Superior temporal gyrus (tissue), 1 donor: ENCODE results near the gene PRPS1.
"Not testable (repeated sequence)": the region's sequence is repeated elsewhere in the genome, so short reads cannot be mapped to it uniquely, and the experiment has no call there.

Experiments used
- DNase-seq: peaks from one replicate; pipeline ENCODE4 v3.0.0-alpha.2; 2016; ENCODE audit errors: extremely low spot score

The PRPS1 gene

GRCh38 chrX:107627838-107628661 is at the start of gene PRPS1:
Gene PRPS1 (plus strand): TSS chrX:107628510. CDS start chrX:107628629, 119 bp downstream.
- DNase-seq, result peak; percentile 86

- DNase-seq, result no peak
Observed at GRCh38 chrX:107579956-107580355, 48.4 kb upstream of the PRPS1 start.

DNA sequence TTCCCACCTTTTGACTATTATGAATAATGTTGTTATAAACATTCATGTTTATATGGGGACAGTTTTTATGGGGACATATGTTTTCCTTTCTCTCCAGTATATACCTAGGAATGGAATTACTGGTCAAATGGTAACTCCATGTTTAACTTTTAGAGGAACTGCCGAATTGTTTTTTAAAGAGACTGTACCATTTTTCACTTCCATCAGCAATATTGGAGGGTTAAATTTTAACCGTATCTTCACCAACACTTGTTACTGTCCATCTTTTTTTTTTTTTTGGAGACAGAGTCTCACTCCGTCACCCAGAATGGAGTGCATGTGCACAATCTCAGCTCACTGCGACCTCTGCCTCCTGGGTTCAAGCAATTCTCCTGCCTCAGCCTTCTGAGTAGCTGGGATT is 46.4 kb upstream of the PRPS1 start:
- no peak for DNase-seq

- no peak for DNase-seq
Observed at GRCh38 chrX:107589243-107589642, 39.1 kb upstream of the PRPS1 start.

GRCh38 chrX:107596651-107597050 is 31.7 kb upstream of the PRPS1 start:
- DNase-seq, result no peak

DNA sequence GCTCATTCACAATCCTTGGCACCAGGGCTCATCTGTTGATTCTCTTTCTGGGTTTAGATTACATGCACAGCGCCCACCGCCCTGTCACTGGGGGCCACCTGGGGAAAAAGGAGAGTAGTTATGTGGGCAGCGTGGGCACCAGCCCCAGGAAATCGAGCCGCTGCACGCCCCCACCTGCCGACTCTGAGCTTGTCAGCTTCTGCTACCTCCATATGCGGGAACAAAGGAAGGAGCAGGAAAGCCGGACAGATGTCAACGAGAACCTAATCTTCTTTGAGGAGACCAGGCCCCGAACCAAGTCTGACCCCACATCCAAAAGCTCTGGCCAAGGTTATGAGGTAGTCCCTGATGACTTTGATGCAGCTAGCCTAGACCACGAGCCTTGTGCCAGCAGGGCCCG is 31.0 kb upstream of the PRPS1 start:
- no peak for DNase-seq

GRCh38 chrX:107597791-107598190 is 30.5 kb upstream of the PRPS1 start:
- no peak for DNase-seq

- DNase-seq, result no peak
Observed at GRCh38 chrX:107599450-107599861, 28.9 kb upstream of the PRPS1 start.

GRCh38 chrX:107600366-107600765 is 27.9 kb upstream of the PRPS1 start:
- no peak for DNase-seq

DNA sequence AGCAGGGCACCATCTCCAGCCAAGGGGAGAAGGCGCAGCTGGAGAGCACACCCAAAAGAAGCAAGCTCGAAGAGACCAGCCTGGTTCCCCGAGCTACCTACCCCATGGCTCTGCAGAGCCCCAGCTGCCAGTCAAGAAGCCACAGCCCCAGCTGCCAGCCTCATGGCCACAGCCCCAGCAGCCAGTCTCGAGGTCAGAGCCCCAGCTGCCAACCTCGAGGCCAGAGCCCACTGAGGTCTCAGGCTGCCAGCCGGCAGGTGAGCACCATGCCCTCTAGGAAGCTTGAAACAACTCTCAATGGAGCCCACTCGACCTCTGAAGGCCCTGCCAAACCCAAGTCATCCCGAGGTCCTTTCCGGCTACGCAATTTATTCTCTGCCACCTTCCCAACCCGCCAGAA is 27.0 kb upstream of the PRPS1 start:
- DNase-seq, result no peak

DNA sequence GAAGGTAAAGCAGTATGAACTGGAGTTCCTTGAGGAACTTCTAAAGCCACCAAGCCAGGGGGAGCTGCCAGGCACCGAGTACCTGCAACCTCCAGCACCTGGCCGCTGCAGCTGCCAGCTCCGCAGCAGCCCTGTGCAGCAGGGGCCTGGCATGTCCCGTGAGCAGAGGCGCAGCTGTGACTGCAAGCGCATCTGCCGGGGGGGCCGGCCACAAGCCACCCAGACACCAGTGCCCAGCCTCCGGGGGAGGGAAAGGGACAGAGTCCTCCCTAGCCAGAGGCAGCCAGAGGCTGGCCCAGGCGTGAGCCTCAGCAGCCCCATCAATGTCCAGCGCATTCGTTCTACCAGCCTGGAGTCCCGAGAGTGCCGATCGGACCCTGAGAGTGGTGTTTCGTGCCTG is 26.6 kb upstream of the PRPS1 start:
- DNase-seq, result no peak

DNA sequence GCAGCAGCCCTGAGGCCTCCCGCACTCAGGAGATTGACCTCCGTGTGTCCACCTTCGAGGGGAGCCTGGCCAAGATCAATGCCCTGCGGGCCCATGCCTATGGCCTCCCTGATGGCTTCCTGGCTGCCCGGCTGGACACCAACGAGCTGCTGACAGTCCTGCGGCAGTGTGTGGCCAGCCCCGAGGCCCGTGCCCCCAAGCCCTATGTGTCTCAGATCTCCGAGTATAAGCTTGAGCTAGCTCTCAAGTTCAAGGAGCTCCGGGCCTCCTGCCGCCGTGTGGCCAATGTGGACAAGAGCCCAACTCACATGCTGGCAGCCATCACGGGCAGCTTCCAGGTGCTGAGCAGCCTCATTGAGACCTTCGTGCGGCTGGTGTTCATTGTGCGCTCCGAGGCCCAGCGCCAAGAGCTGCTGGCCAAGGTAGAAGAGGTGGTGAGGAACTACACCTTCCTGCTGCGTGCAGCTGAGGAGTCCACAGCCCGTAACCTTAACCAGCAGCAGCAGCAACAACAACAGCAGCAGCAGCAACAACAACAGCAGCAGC is 25.5 kb upstream of the PRPS1 start:
- DNase-seq, result no peak

GRCh38 chrX:107603429-107604159 is 24.7 kb upstream of the PRPS1 start:
- DNase-seq, result no peak

DNA sequence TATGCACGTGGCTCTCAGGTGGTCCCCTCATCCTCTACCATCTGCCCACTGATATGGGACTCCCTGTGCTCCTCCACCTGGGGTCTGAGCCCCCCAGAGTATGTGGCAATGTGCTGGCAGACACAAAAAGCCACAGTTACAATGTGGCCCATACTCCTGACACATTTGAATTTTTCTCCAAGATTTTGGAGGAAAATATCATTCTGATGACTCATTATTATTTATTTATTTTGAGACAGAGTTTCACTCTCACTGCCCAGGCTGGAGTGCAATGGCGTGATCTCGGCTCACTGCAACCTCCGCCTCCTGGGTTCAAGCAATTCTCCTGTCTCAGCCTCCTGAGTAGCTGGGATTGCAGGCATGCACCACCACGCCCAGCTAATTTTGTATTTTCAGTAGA is 19.2 kb upstream of the PRPS1 start:
- not testable (repeated sequence) for DNase-seq

DNA sequence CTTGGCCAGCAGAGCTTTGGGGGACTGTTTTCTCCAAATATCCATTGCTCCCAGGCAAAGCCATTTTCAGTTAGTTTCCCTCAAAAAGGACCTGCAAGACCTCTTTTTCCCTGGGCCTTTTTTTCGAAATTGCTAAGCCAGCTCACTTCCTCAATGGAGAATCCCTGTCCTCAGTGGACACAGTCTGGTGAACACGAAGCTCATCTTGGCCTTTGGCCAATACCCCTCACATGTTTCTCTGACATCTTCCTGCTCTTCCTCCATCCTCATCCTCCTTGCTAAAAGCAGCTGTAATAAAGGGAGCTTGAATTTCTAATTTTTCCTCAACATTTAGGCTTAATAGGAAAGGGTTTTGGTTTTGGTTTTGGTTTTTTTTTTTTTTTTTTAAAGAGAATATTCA is 17.6 kb upstream of the PRPS1 start:
- no peak for DNase-seq

DNA sequence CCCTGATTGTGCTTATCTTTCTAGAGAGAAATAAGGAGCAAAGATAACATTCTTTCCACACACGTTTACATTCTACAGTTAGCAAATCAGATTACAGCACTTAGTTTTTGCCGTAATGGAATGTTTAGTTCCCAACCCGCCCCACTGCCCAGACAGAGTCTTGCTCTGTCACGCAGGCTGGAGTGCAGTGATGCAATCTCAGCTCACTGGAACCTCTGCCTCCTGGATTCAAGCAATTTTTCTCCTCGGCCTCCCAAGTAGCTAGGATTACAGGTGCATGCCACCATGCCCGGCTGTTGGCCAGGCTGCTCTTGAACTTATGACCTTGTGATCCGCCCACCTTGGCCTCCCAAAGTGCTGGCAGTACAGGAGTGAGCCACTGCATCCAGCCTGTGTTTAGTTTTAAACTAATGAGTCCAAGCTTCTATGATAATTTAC is 8.4 kb upstream of the PRPS1 start:
- no peak for DNase-seq

- no peak for DNase-seq
Observed at GRCh38 chrX:107624893-107625292, 3.4 kb upstream of the PRPS1 start.

GRCh38 chrX:107625739-107626138 is 2.6 kb upstream of the PRPS1 start:
- DNase-seq, result no peak

DNA sequence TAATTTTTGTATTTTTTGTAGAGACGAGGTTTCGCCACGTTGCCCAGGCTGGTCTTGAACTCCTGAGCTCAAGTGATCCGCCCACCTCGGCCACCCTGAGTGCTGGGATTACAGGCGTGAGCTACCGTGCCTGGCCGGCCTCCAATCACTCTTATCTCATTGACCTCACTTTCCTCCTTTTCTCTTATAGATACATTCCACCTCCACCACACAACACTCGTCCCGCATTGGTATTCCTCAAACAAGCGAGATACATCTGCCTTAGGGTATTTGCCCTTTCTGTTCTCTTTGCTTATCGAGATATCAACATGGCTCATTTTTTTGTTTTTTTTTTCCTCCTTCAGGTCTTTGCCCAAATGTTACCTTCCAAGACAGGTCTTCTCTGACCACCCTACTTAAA is 1.8 kb upstream of the PRPS1 start:
- DNase-seq, result no peak

DNA sequence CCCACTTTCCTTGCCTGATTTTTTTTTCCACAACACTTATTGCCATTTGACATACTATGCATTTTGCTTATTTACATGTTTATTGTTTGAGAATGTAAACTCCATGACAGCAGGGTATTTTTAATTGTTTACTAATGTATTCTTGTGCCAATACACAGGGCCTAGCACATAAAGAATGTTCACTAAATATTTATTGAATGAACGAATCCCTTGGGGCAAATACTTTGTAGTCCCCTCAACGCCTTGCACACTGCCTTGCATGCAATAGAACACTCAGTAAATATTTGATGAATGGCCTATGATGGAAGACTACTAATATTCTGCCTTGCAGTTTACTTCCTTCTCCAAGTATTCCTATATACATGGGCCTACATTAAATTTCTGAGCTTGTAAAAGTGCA is 1.4 kb upstream of the PRPS1 start:
- DNase-seq, result no peak

DNA sequence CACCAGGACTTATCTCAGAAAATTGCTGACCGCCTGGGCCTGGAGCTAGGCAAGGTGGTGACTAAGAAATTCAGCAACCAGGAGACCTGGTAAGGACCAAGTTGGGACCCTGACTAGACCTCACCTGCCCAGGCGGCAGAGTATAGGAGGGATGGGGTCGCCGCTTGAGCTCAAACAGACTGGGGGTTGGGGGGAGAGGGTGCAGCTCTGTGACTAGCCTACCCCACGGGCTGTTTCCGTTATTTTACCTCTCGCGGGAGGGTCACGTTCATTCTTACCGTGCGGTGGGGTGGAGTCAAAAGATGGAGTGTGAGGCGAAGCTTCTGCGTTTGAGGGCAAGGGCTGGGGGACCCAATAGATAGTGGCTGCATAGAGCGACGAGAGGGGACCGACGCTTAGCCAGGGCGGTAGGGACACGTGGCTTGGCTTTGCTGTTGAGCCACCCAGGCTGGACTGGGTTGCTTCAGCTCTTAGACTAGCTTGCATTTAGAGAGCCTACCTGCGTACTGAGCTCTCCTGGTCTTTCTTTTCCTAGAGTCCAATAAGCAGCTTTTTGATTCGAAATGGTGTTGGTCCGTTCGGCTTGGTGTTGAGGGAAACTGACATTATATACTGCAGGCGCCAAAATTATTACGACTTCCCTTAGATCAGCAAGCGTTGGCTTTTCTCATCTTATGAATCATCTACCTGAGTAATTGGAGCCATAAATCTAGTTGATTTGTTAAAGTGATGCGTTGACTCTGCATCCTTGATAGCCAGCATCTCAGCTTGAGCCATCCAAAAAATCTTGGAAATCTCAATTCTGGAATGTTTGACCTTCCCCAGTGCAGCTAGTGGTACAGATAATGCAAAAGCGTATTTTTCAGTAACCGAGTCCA is 591 bp downstream of the PRPS1 start:
- DNase-seq, result peak; percentile 45

DNA sequence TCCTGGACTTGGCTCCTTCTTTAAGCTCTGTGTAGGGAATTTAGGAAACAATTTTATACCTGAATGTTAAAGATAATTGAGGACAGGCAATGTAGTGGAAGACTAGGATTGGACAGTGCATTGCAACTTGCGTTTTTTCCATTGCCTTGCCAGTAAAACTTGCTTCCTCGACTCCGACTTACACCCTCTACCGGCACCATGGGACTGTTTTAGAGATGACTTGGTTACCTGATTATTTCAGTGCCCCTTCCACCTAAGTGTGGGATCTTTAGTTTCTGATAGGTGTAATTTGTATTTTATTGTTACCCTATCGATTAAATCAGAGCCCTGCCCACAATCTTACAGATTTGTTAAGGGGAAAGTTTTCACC is 1.2 kb downstream of the PRPS1 start:
- DNase-seq, result peak; percentile 30
